ENCODE data around the gene LRPPRC. TPM values are rescaled to one million over a fixed set of nuclear protein-coding genes. Genes with fewer than 3 reads are reported as not detected.

Gene LRPPRC
- total and polyA plus RNA-seq, 9 of the 15 experiments (the other 6 are each of a cell fraction or from before 2014, with no cell fraction given): 41.5 to 214 (median 138) TPM

DNA sequence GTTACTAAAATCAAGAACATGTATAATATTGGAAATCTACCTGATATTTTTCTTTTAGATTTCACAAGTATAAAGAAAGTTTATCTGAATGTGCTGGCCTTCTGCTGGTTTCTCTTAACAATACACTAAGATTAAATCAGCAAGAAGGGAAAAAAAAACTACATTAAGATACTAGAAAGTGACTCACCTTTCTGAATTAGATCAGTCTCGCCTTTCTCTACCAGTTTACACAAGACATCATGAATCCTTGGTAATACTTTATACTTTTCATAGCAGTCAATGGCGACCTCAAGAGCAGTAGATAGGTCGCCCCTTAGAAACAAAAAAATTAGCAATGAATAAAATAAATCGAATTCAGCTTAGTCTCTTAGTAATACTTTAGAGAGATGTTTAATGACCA lies 61.2 kb downstream of the LRPPRC start (continued):
- TF ChIP-seq, protein P1, sequence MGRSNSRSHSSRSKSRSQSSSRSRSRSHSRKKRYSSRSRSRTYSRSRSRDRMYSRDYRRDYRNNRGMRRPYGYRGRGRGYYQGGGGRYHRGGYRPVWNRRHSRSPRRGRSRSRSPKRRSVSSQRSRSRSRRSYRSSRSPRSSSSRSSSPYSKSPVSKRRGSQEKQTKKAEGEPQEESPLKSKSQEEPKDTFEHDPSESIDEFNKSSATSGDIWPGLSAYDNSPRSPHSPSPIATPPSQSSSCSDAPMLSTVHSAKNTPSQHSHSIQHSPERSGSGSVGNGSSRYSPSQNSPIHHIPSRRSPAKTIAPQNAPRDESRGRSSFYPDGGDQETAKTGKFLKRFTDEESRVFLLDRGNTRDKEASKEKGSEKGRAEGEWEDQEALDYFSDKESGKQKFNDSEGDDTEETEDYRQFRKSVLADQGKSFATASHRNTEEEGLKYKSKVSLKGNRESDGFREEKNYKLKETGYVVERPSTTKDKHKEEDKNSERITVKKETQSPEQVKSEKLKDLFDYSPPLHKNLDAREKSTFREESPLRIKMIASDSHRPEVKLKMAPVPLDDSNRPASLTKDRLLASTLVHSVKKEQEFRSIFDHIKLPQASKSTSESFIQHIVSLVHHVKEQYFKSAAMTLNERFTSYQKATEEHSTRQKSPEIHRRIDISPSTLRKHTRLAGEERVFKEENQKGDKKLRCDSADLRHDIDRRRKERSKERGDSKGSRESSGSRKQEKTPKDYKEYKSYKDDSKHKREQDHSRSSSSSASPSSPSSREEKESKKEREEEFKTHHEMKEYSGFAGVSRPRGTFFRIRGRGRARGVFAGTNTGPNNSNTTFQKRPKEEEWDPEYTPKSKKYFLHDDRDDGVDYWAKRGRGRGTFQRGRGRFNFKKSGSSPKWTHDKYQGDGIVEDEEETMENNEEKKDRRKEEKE (IDR thresholded peaks at IDR 0.05; ENCODE audit: borderline replicate concordance in 1 of 2, control insufficient read depth in 1 of 2, low read depth in 2 of 2, low read length in 1 of 2): no peak
- TF ChIP-seq HEY1 (CRISPR knock-in tag; IDR thresholded peaks at IDR 0.05; ENCODE audit: borderline replicate concordance) (no peak), RBM34 (IDR thresholded peaks at IDR 0.05; ENCODE audit: borderline replicate concordance, insufficient read depth, low read length) (no peak), HDAC1 (IDR thresholded peaks at IDR 0.05) (no peak)
- TF ChIP-seq, protein P2, sequence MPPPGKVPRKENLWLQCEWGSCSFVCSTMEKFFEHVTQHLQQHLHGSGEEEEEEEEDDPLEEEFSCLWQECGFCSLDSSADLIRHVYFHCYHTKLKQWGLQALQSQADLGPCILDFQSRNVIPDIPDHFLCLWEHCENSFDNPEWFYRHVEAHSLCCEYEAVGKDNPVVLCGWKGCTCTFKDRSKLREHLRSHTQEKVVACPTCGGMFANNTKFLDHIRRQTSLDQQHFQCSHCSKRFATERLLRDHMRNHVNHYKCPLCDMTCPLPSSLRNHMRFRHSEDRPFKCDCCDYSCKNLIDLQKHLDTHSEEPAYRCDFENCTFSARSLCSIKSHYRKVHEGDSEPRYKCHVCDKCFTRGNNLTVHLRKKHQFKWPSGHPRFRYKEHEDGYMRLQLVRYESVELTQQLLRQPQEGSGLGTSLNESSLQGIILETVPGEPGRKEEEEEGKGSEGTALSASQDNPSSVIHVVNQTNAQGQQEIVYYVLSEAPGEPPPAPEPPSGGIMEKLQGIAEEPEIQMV (tag; conservative IDR thresholded peaks at IDR 0.05; ENCODE audit: low read depth): no peak
- TF ChIP-seq, protein P3, sequence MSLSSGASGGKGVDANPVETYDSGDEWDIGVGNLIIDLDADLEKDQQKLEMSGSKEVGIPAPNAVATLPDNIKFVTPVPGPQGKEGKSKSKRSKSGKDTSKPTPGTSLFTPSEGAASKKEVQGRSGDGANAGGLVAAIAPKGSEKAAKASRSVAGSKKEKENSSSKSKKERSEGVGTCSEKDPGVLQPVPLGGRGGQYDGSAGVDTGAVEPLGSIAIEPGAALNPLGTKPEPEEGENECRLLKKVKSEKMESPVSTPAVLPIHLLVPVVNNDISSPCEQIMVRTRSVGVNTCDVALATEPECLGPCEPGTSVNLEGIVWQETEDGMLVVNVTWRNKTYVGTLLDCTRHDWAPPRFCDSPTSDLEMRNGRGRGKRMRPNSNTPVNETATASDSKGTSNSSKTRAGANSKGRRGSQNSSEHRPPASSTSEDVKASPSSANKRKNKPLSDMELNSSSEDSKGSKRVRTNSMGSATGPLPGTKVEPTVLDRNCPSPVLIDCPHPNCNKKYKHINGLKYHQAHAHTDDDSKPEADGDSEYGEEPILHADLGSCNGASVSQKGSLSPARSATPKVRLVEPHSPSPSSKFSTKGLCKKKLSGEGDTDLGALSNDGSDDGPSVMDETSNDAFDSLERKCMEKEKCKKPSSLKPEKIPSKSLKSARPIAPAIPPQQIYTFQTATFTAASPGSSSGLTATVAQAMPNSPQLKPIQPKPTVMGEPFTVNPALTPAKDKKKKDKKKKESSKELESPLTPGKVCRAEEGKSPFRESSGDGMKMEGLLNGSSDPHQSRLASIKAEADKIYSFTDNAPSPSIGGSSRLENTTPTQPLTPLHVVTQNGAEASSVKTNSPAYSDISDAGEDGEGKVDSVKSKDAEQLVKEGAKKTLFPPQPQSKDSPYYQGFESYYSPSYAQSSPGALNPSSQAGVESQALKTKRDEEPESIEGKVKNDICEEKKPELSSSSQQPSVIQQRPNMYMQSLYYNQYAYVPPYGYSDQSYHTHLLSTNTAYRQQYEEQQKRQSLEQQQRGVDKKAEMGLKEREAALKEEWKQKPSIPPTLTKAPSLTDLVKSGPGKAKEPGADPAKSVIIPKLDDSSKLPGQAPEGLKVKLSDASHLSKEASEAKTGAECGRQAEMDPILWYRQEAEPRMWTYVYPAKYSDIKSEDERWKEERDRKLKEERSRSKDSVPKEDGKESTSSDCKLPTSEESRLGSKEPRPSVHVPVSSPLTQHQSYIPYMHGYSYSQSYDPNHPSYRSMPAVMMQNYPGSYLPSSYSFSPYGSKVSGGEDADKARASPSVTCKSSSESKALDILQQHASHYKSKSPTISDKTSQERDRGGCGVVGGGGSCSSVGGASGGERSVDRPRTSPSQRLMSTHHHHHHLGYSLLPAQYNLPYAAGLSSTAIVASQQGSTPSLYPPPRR (CRISPR knock-in tag; IDR thresholded peaks at IDR 0.05; ENCODE audit: borderline replicate concordance): no peak

Measured in K562 (cell line).